Hepatocyte (in vitro differentiated cells): ENCODE results near the gene SCN2B.

Source experiments
- CTCF ChIP-seq: fragments of 200-600 bp; sonication (generic); IDR thresholded peaks from 2 replicates; pipeline ENCODE4 v1.5.1; 2016; ENCODE audit warnings: antibody characterized with exemption, mild to moderate bottlenecking; ENCODE audit not compliant: poor library complexity
- EZH2 ChIP-seq: fragments of 200-600 bp; sonication (generic); IDR thresholded peaks from 2 replicates; pipeline ENCODE4 v1.6.1; 2016; ENCODE audit warnings: antibody characterized with exemption, mild to moderate bottlenecking, borderline replicate concordance
- EZH2phosphoT487 ChIP-seq: fragments of 200-600 bp; sonication (generic); IDR thresholded peaks from one replicate; pipeline ENCODE4 v1.6.1; 2018; ENCODE audit warnings: antibody characterized with exemption, mild to moderate bottlenecking, low read depth, moderate library complexity; ENCODE audit not compliant: unreplicated experiment, severe bottlenecking

GRCh38 chr11:118148856-118149255 lies 27.6 kb downstream of the SCN2B start:
- TF ChIP-seq CTCF (no peak), EZH2 (no peak), EZH2phosphoT487 (no peak)
